ENCODE measurements around the gene TRAK1.

Gene TRAK1

GRCh38 chr3:42225486-42226363, 134.6 kb downstream of the TRAK1 start:
- no peak overlapping the region for H2AK5ac ChIP-seq (ENCODE audit: low read length)
- no peaks in the 10 kb centered on the region for H3K79me2 ChIP-seq (ENCODE audit: control insufficient read depth, insufficient read depth, low read length, poor library complexity)
- no peak overlapping the region for H4K8ac ChIP-seq (ENCODE audit: low read depth, low read length)
- H3K36me3 ChIP-seq (ENCODE audit: control insufficient read depth in 1 of 2, insufficient read depth in 2 of 2, low read length in 2 of 2), result peaks cover 28 to 30% of the 10 kb centered on the region in 2 experiments
- no peak overlapping the region for H3K9ac ChIP-seq (ENCODE audit: low read length)
- H3K23ac ChIP-seq (ENCODE audit: low read length), result no peak overlapping the region
- H3K4me1 ChIP-seq (ENCODE audit: control insufficient read depth in 1 of 2, insufficient read depth in 2 of 2, low read length in 2 of 2), result peaks cover 0 to 3% of the 10 kb centered on the region in 2 experiments
- H2BK5ac ChIP-seq (ENCODE audit: low read depth, low read length, poor library complexity), result no peak overlapping the region
- H3K27ac ChIP-seq (ENCODE audit: low read depth, low read length), result no peak overlapping the region
- H2BK12ac ChIP-seq (ENCODE audit: low read length), result no peak overlapping the region
- no CpG with 5 or more reads among the region's 5 CpGs for WGBS (ENCODE audit: extremely low coverage, insufficient coverage, insufficient read length)
- H4K12ac ChIP-seq (ENCODE audit: low read depth, low read length), result no peak overlapping the region
- no peak overlapping the region for H3K4ac ChIP-seq (ENCODE audit: low read depth, low read length)
- no peaks in the 10 kb centered on the region for H3K79me1 ChIP-seq (ENCODE audit: low read length)
- no peak overlapping the region for H3K4me2 ChIP-seq (ENCODE audit: low read length)
- no peak overlapping the region for H3K4me3 ChIP-seq (ENCODE audit: low read depth, low read length)
- H3K18ac ChIP-seq (ENCODE audit: low read length), result no peak overlapping the region
- H3K9me3 ChIP-seq (ENCODE audit: insufficient read depth, low read depth, low read length), result no peaks in the 10 kb centered on the region
- no peak for DNase-seq
- no peak overlapping the region for H2AFZ ChIP-seq (ENCODE audit: insufficient read depth, low read length, poor library complexity)
- H4K91ac ChIP-seq (ENCODE audit: low read depth, low read length), result no peak overlapping the region
- no peaks in the 10 kb centered on the region for H3K27me3 ChIP-seq (ENCODE audit: insufficient read depth, low read length)
- H2BK120ac ChIP-seq (ENCODE audit: insufficient read depth, low read length, poor library complexity), result no peak overlapping the region
- H3K14ac ChIP-seq (ENCODE audit: low read length), result no peak overlapping the region

- Histone ChIP-seq H3K18ac (ENCODE audit: low read length) (no peak overlapping the region), H4K8ac (ENCODE audit: low read depth, low read length) (no peak overlapping the region), H3K79me1 (ENCODE audit: low read length) (no peaks in the 10 kb centered on the region), H3K4ac (ENCODE audit: low read depth, low read length) (no peak overlapping the region), H3K9ac (ENCODE audit: low read length) (no peak overlapping the region), H3K4me2 (ENCODE audit: low read length) (no peak overlapping the region), H3K27ac (ENCODE audit: low read depth, low read length) (no peak overlapping the region), H3K4me3 (ENCODE audit: low read depth, low read length) (no peak overlapping the region), H3K23ac (ENCODE audit: low read length) (no peak overlapping the region), H2AFZ (ENCODE audit: insufficient read depth, low read length, poor library complexity) (no peak overlapping the region), H2BK120ac (ENCODE audit: insufficient read depth, low read length, poor library complexity) (no peak overlapping the region), H2AK5ac (ENCODE audit: low read length) (no peak overlapping the region), H3K36me3 (ENCODE audit: control insufficient read depth in 1 of 2, insufficient read depth in 2 of 2, low read length in 2 of 2) (peaks cover 22 to 25% of the 10 kb centered on the region in 2 experiments), H3K27me3 (ENCODE audit: insufficient read depth, low read length) (no peaks in the 10 kb centered on the region), H3K4me1 (ENCODE audit: control insufficient read depth in 1 of 2, insufficient read depth in 2 of 2, low read length in 2 of 2) (peaks cover 0 to 3% of the 10 kb centered on the region in 2 experiments), H4K12ac (ENCODE audit: low read depth, low read length) (no peak overlapping the region), H3K9me3 (ENCODE audit: insufficient read depth, low read depth, low read length) (no peaks in the 10 kb centered on the region), H2BK12ac (ENCODE audit: low read length) (no peak overlapping the region), H3K14ac (ENCODE audit: low read length) (no peak overlapping the region), H3K79me2 (ENCODE audit: control insufficient read depth, insufficient read depth, low read length, poor library complexity) (no peaks in the 10 kb centered on the region), H2BK5ac (ENCODE audit: low read depth, low read length, poor library complexity) (no peak overlapping the region), H4K91ac (ENCODE audit: low read depth, low read length) (no peak overlapping the region)
- DNase-seq, result peak in 1 of 2 donors; percentile 42
- no CpG with 5 or more reads among the region's 11 CpGs for WGBS (ENCODE audit: extremely low coverage, insufficient coverage, insufficient read length)
Measured at GRCh38 chr3:42226470-42227425, 135.6 kb downstream of the TRAK1 start.

GRCh38 chr3:42228796-42229195, 137.6 kb downstream of the TRAK1 start:
- WGBS (ENCODE audit: extremely low coverage, insufficient coverage, insufficient read length), result no CpG with 5 or more reads among the region's 5 CpGs
- peaks cover 0 to 3% of the 10 kb centered on the region in 2 experiments for H3K4me1 ChIP-seq (ENCODE audit: control insufficient read depth in 1 of 2, insufficient read depth in 2 of 2, low read length in 2 of 2)

GRCh38 chr3:42229266-42229941, 138.2 kb downstream of the TRAK1 start:
- peak in 1 of 2 donors; percentile 7 for DNase-seq
- no peak overlapping the region for H3K14ac ChIP-seq (ENCODE audit: low read length)
- no peak overlapping the region for H2BK12ac ChIP-seq (ENCODE audit: low read length)
- no peak overlapping the region for H2BK120ac ChIP-seq (ENCODE audit: insufficient read depth, low read length, poor library complexity)
- H2AFZ ChIP-seq (ENCODE audit: insufficient read depth, low read length, poor library complexity), result no peak overlapping the region
- H4K8ac ChIP-seq (ENCODE audit: low read depth, low read length), result no peak overlapping the region
- H3K27ac ChIP-seq (ENCODE audit: low read depth, low read length), result no peak overlapping the region
- H2BK5ac ChIP-seq (ENCODE audit: low read depth, low read length, poor library complexity), result no peak overlapping the region
- H3K79me1 ChIP-seq (ENCODE audit: low read length), result no peaks in the 10 kb centered on the region
- no peak overlapping the region for H2AK5ac ChIP-seq (ENCODE audit: low read length)
- no peak overlapping the region for H4K91ac ChIP-seq (ENCODE audit: low read depth, low read length)
- no peaks in the 10 kb centered on the region for H3K4me1 ChIP-seq (ENCODE audit: control insufficient read depth in 1 of 2, insufficient read depth in 2 of 2, low read length in 2 of 2)
- H3K9ac ChIP-seq (ENCODE audit: low read length), result no peak overlapping the region
- no peaks in the 10 kb centered on the region for H3K27me3 ChIP-seq (ENCODE audit: insufficient read depth, low read length)
- H3K36me3 ChIP-seq (ENCODE audit: control insufficient read depth in 1 of 2, insufficient read depth in 2 of 2, low read length in 2 of 2), result peaks cover 2 to 3% of the 10 kb centered on the region in 2 experiments
- H3K4me2 ChIP-seq (ENCODE audit: low read length), result no peak overlapping the region
- no peaks in the 10 kb centered on the region for H3K79me2 ChIP-seq (ENCODE audit: control insufficient read depth, insufficient read depth, low read length, poor library complexity)
- H3K4ac ChIP-seq (ENCODE audit: low read depth, low read length), result no peak overlapping the region
- no CpG with 5 or more reads among the region's 5 CpGs for WGBS (ENCODE audit: extremely low coverage, insufficient coverage, insufficient read length)
- H4K12ac ChIP-seq (ENCODE audit: low read depth, low read length), result no peak overlapping the region
- H3K4me3 ChIP-seq (ENCODE audit: low read depth, low read length), result no peak overlapping the region
- H3K18ac ChIP-seq (ENCODE audit: low read length), result no peak overlapping the region
- H3K23ac ChIP-seq (ENCODE audit: low read length), result no peak overlapping the region
- no peaks in the 10 kb centered on the region for H3K9me3 ChIP-seq (ENCODE audit: insufficient read depth, low read depth, low read length)

More at GRCh38 chr3:42228796-42229195, 137.6 kb downstream of the TRAK1 start:
- H2BK120ac ChIP-seq (ENCODE audit: insufficient read depth, low read length, poor library complexity), result no peak overlapping the region
- no peak overlapping the region for H2AFZ ChIP-seq (ENCODE audit: insufficient read depth, low read length, poor library complexity)
- no peaks in the 10 kb centered on the region for H3K27me3 ChIP-seq (ENCODE audit: insufficient read depth, low read length)
- no peak overlapping the region for H2BK5ac ChIP-seq (ENCODE audit: low read depth, low read length, poor library complexity)
- no peak overlapping the region for H3K4me2 ChIP-seq (ENCODE audit: low read length)
- no peak overlapping the region for H4K91ac ChIP-seq (ENCODE audit: low read depth, low read length)
- no peak overlapping the region for H3K4me3 ChIP-seq (ENCODE audit: low read depth, low read length)
- H3K79me1 ChIP-seq (ENCODE audit: low read length), result no peaks in the 10 kb centered on the region
- no peak overlapping the region for H2BK12ac ChIP-seq (ENCODE audit: low read length)
- peaks cover 6% of the 10 kb centered on the region in 2 experiments for H3K36me3 ChIP-seq (ENCODE audit: control insufficient read depth in 1 of 2, insufficient read depth in 2 of 2, low read length in 2 of 2)
- H3K9me3 ChIP-seq (ENCODE audit: insufficient read depth, low read depth, low read length), result no peaks in the 10 kb centered on the region
- no peak overlapping the region for H3K9ac ChIP-seq (ENCODE audit: low read length)
- no peak overlapping the region for H4K12ac ChIP-seq (ENCODE audit: low read depth, low read length)
- DNase-seq, result peak; percentile 37 to 71
- H3K27ac ChIP-seq (ENCODE audit: low read depth, low read length), result no peak overlapping the region
- no peak overlapping the region for H2AK5ac ChIP-seq (ENCODE audit: low read length)
- H3K79me2 ChIP-seq (ENCODE audit: control insufficient read depth, insufficient read depth, low read length, poor library complexity), result no peaks in the 10 kb centered on the region
- H3K14ac ChIP-seq (ENCODE audit: low read length), result no peak overlapping the region
- H3K18ac ChIP-seq (ENCODE audit: low read length), result no peak overlapping the region
- no peak overlapping the region for H4K8ac ChIP-seq (ENCODE audit: low read depth, low read length)
- H3K23ac ChIP-seq (ENCODE audit: low read length), result no peak overlapping the region
- H3K4ac ChIP-seq (ENCODE audit: low read depth, low read length), result no peak overlapping the region

All from trophoblast cell (in vitro differentiated cells and primary cell).